ENCODE results near the gene AQP5. TPM values are rescaled to one million over a fixed set of nuclear protein-coding genes. Genes with fewer than 3 reads are reported as not detected.

The AQP5 gene
- total RNA-seq, 2 experiments from 2014 or later = not detected

GRCh38 chr12:49970658-49971057 is 9.0 kb downstream of the AQP5 start:
- CTCF ChIA-PET = interaction anchor here (1.1 to 6.2 kb wide), 2 partner anchors 25 to 98 kb away, joined by 4 to 111 read pairs; no protein-coding TSS in a partner anchor
- DNase-seq (no peak), ATAC-seq (no peak)
- TF ChIP-seq CTCF (IDR thresholded peaks at IDR 0.05) = no peak
- Mint-ChIP-seq H3K9me3 (no peaks in the 10 kb centered on the region), H3K4me3 (no peak overlapping the region), H3K4me1 (ENCODE audit: low read depth) (no peaks in the 10 kb centered on the region), H3K27me3 (peaks cover 11% of the 10 kb centered on the region), H3K36me3 (ENCODE audit: low read depth) (no peaks in the 10 kb centered on the region), H3K27ac (no peak overlapping the region)
- intact Hi-C loops (cut with micrococcal nuclease) = no loop called here
- POLR2A ChIA-PET = no interaction called here

GRCh38 chr12:49971141-49971540 is 9.5 kb downstream of the AQP5 start:
- H3K4me1 Mint-ChIP-seq (ENCODE audit: low read depth) = no peaks in the 10 kb centered on the region
- H3K36me3 Mint-ChIP-seq (ENCODE audit: low read depth) = no peaks in the 10 kb centered on the region
- H3K9me3 Mint-ChIP-seq = no peaks in the 10 kb centered on the region
- DNase-seq (no peak), ATAC-seq (no peak)
- intact Hi-C loops (cut with micrococcal nuclease) = no loop called here
- H3K27ac Mint-ChIP-seq = no peak overlapping the region
- no peak for TF ChIP-seq CTCF (IDR thresholded peaks at IDR 0.05)
- H3K27me3 Mint-ChIP-seq = peaks cover 10% of the 10 kb centered on the region
- H3K4me3 Mint-ChIP-seq = no peak overlapping the region
- ChIA-PET POLR2A (no interaction called here), CTCF (interaction anchor here (0.7 to 1.1 kb wide), 2 partner anchors 26 to 69 kb away, joined by 3 to 4 read pairs; no protein-coding TSS in a partner anchor)

GRCh38 chr12:49972129-49972528 is 10.5 kb downstream of the AQP5 start:
- Mint-ChIP-seq H3K27ac (no peak overlapping the region), H3K36me3 (ENCODE audit: low read depth) (no peaks in the 10 kb centered on the region), H3K9me3 (no peaks in the 10 kb centered on the region), H3K27me3 (peaks cover 3% of the 10 kb centered on the region), H3K4me1 (ENCODE audit: low read depth) (no peaks in the 10 kb centered on the region), H3K4me3 (no peak overlapping the region)
- ChIA-PET CTCF (interaction anchor here (0.7 to 1.3 kb wide), 2 partner anchors 67 to 68 kb away, joined by 3 read pairs; no protein-coding TSS in a partner anchor), POLR2A (no interaction called here)
- intact Hi-C loops (cut with micrococcal nuclease) = no loop called here
- ATAC-seq = no peak
- no peak for TF ChIP-seq CTCF (IDR thresholded peaks at IDR 0.05)
- DNase-seq = no peak

- H3K36me3 Mint-ChIP-seq (ENCODE audit: low read depth) = no peaks in the 10 kb centered on the region
- TF ChIP-seq CTCF (IDR thresholded peaks at IDR 0.05) = no peak
- H3K27ac Mint-ChIP-seq = no peak within 1 kb of the TSS
- intact Hi-C loops (cut with micrococcal nuclease) = no loop called here
- ChIA-PET CTCF (interaction anchor here (1.3 kb wide), 1 partner anchor 66 kb away, joined by 3 read pairs; no protein-coding TSS in a partner anchor), POLR2A (no interaction called here)
- H3K9me3 Mint-ChIP-seq = no peaks in the 10 kb centered on the region
- no peak for DNase-seq
- H3K27me3 Mint-ChIP-seq = peaks cover 3% of the 10 kb centered on the region
- H3K4me3 Mint-ChIP-seq = no peak within 1 kb of the TSS
- no peaks in the 10 kb centered on the region for H3K4me1 Mint-ChIP-seq (ENCODE audit: low read depth)
- ATAC-seq = no peak
Observed at GRCh38 chr12:49972641-49973360, 11.1 kb downstream of the AQP5 start, which contains the start of gene AQP6. TSS of gene AQP6 (plus strand) at chr12:49972947. CDS start at chr12:49973174, 227 bp downstream.

- no peak for TF ChIP-seq CTCF (IDR thresholded peaks at IDR 0.05)
- Mint-ChIP-seq H3K27me3 (no peaks in the 10 kb centered on the region), H3K36me3 (ENCODE audit: low read depth) (no peaks in the 10 kb centered on the region), H3K4me1 (ENCODE audit: low read depth) (no peaks in the 10 kb centered on the region), H3K9me3 (no peaks in the 10 kb centered on the region), H3K27ac (no peak overlapping the region), H3K4me3 (no peak overlapping the region)
- DNase-seq (no peak), ATAC-seq (no peak)
- intact Hi-C loops (cut with micrococcal nuclease) = no loop called here
- ChIA-PET POLR2A (no interaction called here), CTCF (no interaction called here)
Observed at GRCh38 chr12:49973361-49973830, 11.7 kb downstream of the AQP5 start.
